GM18502 (cell line): ENCODE measurements around the gene OR56A3.
A peak's percentile ranks its signal among the peaks of the same experiment; 100 is the strongest.
"Not testable (repeated sequence)": the region's sequence is repeated elsewhere in the genome, so short reads cannot be mapped to it uniquely, and the experiment has no call there.

ENCODE experiments used
- ATAC-seq: cut with Tn5 transposase; IDR thresholded peaks from one replicate; pipeline ENCODE4 v1.9.1; 2021; ENCODE audit warnings: mild to moderate bottlenecking; ENCODE audit not compliant: unreplicated experiment, poor library complexity

Gene OR56A3

GRCh38 chr11:5941951-5942350 lies at the start of gene OR56A3:
TSS of gene OR56A3 (plus strand) at chr11:5942251. CDS start at chr11:5947347, 5,096 bp downstream.
- no peak for ATAC-seq

- no peak for ATAC-seq
Observed at GRCh38 chr11:5892908-5893307, 49.1 kb upstream of the OR56A3 start, which contains the start of gene OR52E5. TSS of gene OR52E5 (plus strand) at chr11:5893208. CDS start at chr11:5900777, 7,569 bp downstream.

GRCh38 chr11:5899534-5899933 lies 42.5 kb upstream of the OR56A3 start:
- no peak for ATAC-seq

GRCh38 chr11:5910540-5910939 lies 31.5 kb upstream of the OR56A3 start:
- ATAC-seq, result no peak

- peak; percentile 90 for ATAC-seq
Observed at GRCh38 chr11:5922749-5923426, 19.2 kb upstream of the OR56A3 start.

GRCh38 chr11:5923427-5923776 lies 18.6 kb upstream of the OR56A3 start:
- ATAC-seq, result peak; percentile 47

GRCh38 chr11:5923794-5924193 lies 18.3 kb upstream of the OR56A3 start:
- ATAC-seq, result no peak

GRCh38 chr11:5928271-5928670 lies 13.8 kb upstream of the OR56A3 start:
- ATAC-seq, result no peak

GRCh38 chr11:5928811-5929210 lies 13.2 kb upstream of the OR56A3 start:
- ATAC-seq, result no peak

GRCh38 chr11:5929571-5930368 lies 12.3 kb upstream of the OR56A3 start:
- no peak for ATAC-seq

GRCh38 chr11:5930614-5931013 lies 11.4 kb upstream of the OR56A3 start:
- no peak for ATAC-seq

GRCh38 chr11:5931061-5931460 lies 11.0 kb upstream of the OR56A3 start:
- ATAC-seq, result no peak

GRCh38 chr11:5932671-5933070 lies 9.4 kb upstream of the OR56A3 start:
- no peak for ATAC-seq

- ATAC-seq, result no peak
Observed at GRCh38 chr11:5933116-5933515, 8.9 kb upstream of the OR56A3 start.

- no peak for ATAC-seq
Observed at GRCh38 chr11:5937868-5938602, 4.0 kb upstream of the OR56A3 start.

- no peak for ATAC-seq
Observed at GRCh38 chr11:5938603-5938965, 3.5 kb upstream of the OR56A3 start.

GRCh38 chr11:5940748-5941147 lies 1.3 kb upstream of the OR56A3 start:
- ATAC-seq, result no peak

- ATAC-seq, result no peak
Observed at GRCh38 chr11:5955586-5955985, 13.5 kb downstream of the OR56A3 start.

- not testable (repeated sequence) for ATAC-seq
Observed at GRCh38 chr11:5960704-5961320, 18.8 kb downstream of the OR56A3 start.

- no peak for ATAC-seq
Observed at GRCh38 chr11:5966958-5967357, 24.9 kb downstream of the OR56A3 start.

- ATAC-seq, result no peak
Observed at GRCh38 chr11:5967708-5968107, 25.7 kb downstream of the OR56A3 start.
